Activated naive CD4-positive, alpha-beta T cell treated with anti-CD3 and anti-CD28 coated beads, Interleukin-2, amount 50 U/mL, for 24 hours (primary cell): ENCODE measurements around the gene AP2A2.

Source experiments
- H3K27ac Mint-ChIP-seq: one replicate; pipeline ENCODE4 v1.8.0; 2021; ENCODE audit warnings: mild to moderate bottlenecking, mixed read lengths
- H3K27me3 Mint-ChIP-seq: one replicate; pipeline ENCODE4 v1.8.0; 2021; ENCODE audit warnings: mixed read lengths
- H3K36me3 Mint-ChIP-seq: one replicate; pipeline ENCODE4 v1.8.0; 2021; ENCODE audit warnings: mixed read lengths
- H3K4me1 Mint-ChIP-seq: one replicate; pipeline ENCODE4 v1.8.0; 2021; ENCODE audit warnings: mixed read lengths
- H3K4me3 Mint-ChIP-seq: one replicate; pipeline ENCODE4 v1.8.0; 2021; ENCODE audit warnings: mild to moderate bottlenecking, mixed read lengths
- H3K9me3 Mint-ChIP-seq: one replicate; pipeline ENCODE4 v1.8.0; 2021; ENCODE audit warnings: mixed read lengths

Gene AP2A2

GRCh38 chr11:1054143-1055108, 128.8 kb downstream of the AP2A2 start:
- Mint-ChIP-seq H3K4me3 (no peak overlapping the region), H3K27me3 (peaks cover 8% of the 10 kb centered on the region), H3K9me3 (no peaks in the 10 kb centered on the region), H3K4me1 (peaks cover 3% of the 10 kb centered on the region), H3K27ac (no peak overlapping the region), H3K36me3 (no peaks in the 10 kb centered on the region)

- H3K4me3 Mint-ChIP-seq: no peak overlapping the region
- peaks cover 8% of the 10 kb centered on the region for H3K27me3 Mint-ChIP-seq
- H3K9me3 Mint-ChIP-seq: no peaks in the 10 kb centered on the region
- H3K36me3 Mint-ChIP-seq: no peaks in the 10 kb centered on the region
- peaks cover 3% of the 10 kb centered on the region for H3K4me1 Mint-ChIP-seq
- no peak overlapping the region for H3K27ac Mint-ChIP-seq
Observed at GRCh38 chr11:1055109-1055703, 129.5 kb downstream of the AP2A2 start.

- H3K27ac Mint-ChIP-seq: no peak overlapping the region
- H3K36me3 Mint-ChIP-seq: no peaks in the 10 kb centered on the region
- H3K4me1 Mint-ChIP-seq: no peaks in the 10 kb centered on the region
- peaks cover 4% of the 10 kb centered on the region for H3K27me3 Mint-ChIP-seq
- no peaks in the 10 kb centered on the region for H3K9me3 Mint-ChIP-seq
- no peak overlapping the region for H3K4me3 Mint-ChIP-seq
Observed at GRCh38 chr11:1055990-1056771, 130.5 kb downstream of the AP2A2 start.

- peaks cover 4% of the 10 kb centered on the region for H3K27me3 Mint-ChIP-seq
Observed at GRCh38 chr11:1057806-1058205, 132.1 kb downstream of the AP2A2 start.

GRCh38 chr11:1059759-1060158, 134.1 kb downstream of the AP2A2 start:
- Mint-ChIP-seq H3K9me3 (no peaks in the 10 kb centered on the region), H3K27ac (no peak overlapping the region), H3K27me3 (peaks cover 6% of the 10 kb centered on the region), H3K36me3 (no peaks in the 10 kb centered on the region), H3K4me1 (peaks cover 12% of the 10 kb centered on the region), H3K4me3 (no peak overlapping the region)

More at GRCh38 chr11:1057806-1058205, 132.1 kb downstream of the AP2A2 start:
- H3K4me1 Mint-ChIP-seq: peaks cover 4% of the 10 kb centered on the region
- no peak overlapping the region for H3K4me3 Mint-ChIP-seq
- H3K27ac Mint-ChIP-seq: no peak overlapping the region
- no peaks in the 10 kb centered on the region for H3K36me3 Mint-ChIP-seq
- H3K9me3 Mint-ChIP-seq: no peaks in the 10 kb centered on the region

GRCh38 chr11:1060410-1060809, 134.7 kb downstream of the AP2A2 start:
- Mint-ChIP-seq H3K4me1 (peaks cover 12% of the 10 kb centered on the region), H3K27ac (no peak overlapping the region), H3K36me3 (no peaks in the 10 kb centered on the region), H3K4me3 (no peak overlapping the region), H3K27me3 (peaks cover 6% of the 10 kb centered on the region), H3K9me3 (no peaks in the 10 kb centered on the region)

- H3K36me3 Mint-ChIP-seq: no peaks in the 10 kb centered on the region
- H3K27me3 Mint-ChIP-seq: peaks cover 5% of the 10 kb centered on the region
- H3K4me1 Mint-ChIP-seq: peaks cover 12% of the 10 kb centered on the region
- no peak overlapping the region for H3K4me3 Mint-ChIP-seq
- H3K9me3 Mint-ChIP-seq: no peaks in the 10 kb centered on the region
- H3K27ac Mint-ChIP-seq: no peak overlapping the region
Observed at GRCh38 chr11:1060852-1061616, 135.4 kb downstream of the AP2A2 start.
